Vagina (tissue), 2 donors: ENCODE data around the gene JADE1. TPM values are rescaled to one million over a fixed set of nuclear protein-coding genes. Genes with fewer than 3 reads are reported as not detected.

Experiments
- DNase-seq, 2 donors: peaks; one replicate each; pipeline ENCODE4 v3.0.0-alpha.2; 2017; ENCODE audit errors: extremely low spot score in 2 of 2
- H3K27ac ChIP-seq: fragments of 200-600 bp; sonication (generic); one replicate; pipeline ENCODE4 v1.5.1; 2019
- H3K27me3 ChIP-seq: fragments of 200-600 bp; sonication (generic); one replicate; pipeline ENCODE4 v1.5.1; 2019
- H3K36me3 ChIP-seq, 2 donors: fragments of 200-600 bp; sonication (generic); one replicate each; pipeline ENCODE4 v1.5.1; 2017 to 2019
- H3K4me1 ChIP-seq: fragments of 200-600 bp; sonication (generic); one replicate; pipeline ENCODE4 v1.5.1; 2019
- H3K4me3 ChIP-seq, 2 donors: fragments of 200-600 bp; sonication (generic); 1 replicate in 1 of 2; 2 replicates in 1 of 2; pipeline ENCODE4 v1.5.1; 2016 to 2019
- H3K9me3 ChIP-seq: fragments of 200-600 bp; sonication (generic); one replicate; pipeline ENCODE4 v1.5.1; 2019
- POLR2A ChIP-seq, 2 donors: fragments of 450-650 bp; IDR thresholded peaks; one replicate each; pipeline ENCODE4 v1.6.1; 2017; ENCODE audit warnings: antibody characterized with exemption in 2 of 2, mild to moderate bottlenecking in 2 of 2, moderate library complexity in 2 of 2
- POLR2AphosphoS5 ChIP-seq, 2 donors: sonication (generic); formaldehyde crosslinking; IDR thresholded peaks; one replicate each; pipeline ENCODE4 v1.9.0; 2017; ENCODE audit warnings: antibody characterized with exemption in 2 of 2, mild to moderate bottlenecking in 2 of 2, low read depth in 1 of 2; ENCODE audit not compliant: insufficient read depth in 1 of 2
- intact Hi-C: fragments of 100-400 bp; cut with DNase I; formaldehyde crosslinking; loops from one replicate; pipeline ENCODE4 v1.15.1; 2023
- total RNA-seq: library from RNA; depleted of rRNA; stranded (reverse); fragments of >200 nt; gene quantifications from one replicate; pipeline ENCODE4 v1.2.3, GENCODE V29; 2016
- TF ChIP-seq, protein P1 (sequence below), 3 experiments: fragments of 450-650 bp in 2 of 3; fragments of 200-600 bp in 1 of 3; sonication (generic) in 1 of 3; IDR thresholded peaks; one replicate each; pipeline ENCODE4 v1.5.1; 2017 to 2019; ENCODE audit warnings: antibody characterized with exemption in 3 of 3, mild to moderate bottlenecking in 2 of 3, moderate library complexity in 2 of 3

JADE1 gene
- total RNA-seq, 1 donor from 2014 or later: 29.0 TPM

DNA sequence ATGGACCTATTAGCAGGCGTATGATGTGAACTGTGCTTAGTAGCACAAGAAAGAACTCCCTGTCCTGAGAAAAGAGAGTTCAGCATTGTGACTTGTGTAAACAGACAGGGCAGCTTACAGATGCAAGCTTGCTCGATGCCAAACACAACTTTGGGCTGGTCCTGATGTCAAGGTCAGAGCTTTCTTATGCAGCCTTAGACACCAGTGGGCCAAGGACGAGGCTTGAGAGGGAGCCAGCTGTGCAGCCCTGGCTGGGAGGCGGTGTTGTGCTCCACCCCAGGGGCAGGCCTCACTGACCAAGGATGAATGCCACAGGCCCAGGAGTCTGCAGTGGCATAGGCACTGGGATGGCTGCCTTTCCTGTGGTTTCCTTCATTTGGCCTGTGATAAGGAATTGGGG, 35.4 kb downstream of the JADE1 start:
- TF ChIP-seq, protein P1, sequence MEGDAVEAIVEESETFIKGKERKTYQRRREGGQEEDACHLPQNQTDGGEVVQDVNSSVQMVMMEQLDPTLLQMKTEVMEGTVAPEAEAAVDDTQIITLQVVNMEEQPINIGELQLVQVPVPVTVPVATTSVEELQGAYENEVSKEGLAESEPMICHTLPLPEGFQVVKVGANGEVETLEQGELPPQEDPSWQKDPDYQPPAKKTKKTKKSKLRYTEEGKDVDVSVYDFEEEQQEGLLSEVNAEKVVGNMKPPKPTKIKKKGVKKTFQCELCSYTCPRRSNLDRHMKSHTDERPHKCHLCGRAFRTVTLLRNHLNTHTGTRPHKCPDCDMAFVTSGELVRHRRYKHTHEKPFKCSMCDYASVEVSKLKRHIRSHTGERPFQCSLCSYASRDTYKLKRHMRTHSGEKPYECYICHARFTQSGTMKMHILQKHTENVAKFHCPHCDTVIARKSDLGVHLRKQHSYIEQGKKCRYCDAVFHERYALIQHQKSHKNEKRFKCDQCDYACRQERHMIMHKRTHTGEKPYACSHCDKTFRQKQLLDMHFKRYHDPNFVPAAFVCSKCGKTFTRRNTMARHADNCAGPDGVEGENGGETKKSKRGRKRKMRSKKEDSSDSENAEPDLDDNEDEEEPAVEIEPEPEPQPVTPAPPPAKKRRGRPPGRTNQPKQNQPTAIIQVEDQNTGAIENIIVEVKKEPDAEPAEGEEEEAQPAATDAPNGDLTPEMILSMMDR (IDR thresholded peaks at IDR 0.05): no peak
- TF ChIP-seq POLR2AphosphoS5 (IDR thresholded peaks at IDR 0.05; ENCODE audit: insufficient read depth in 1 of 2, low read depth in 1 of 2): no peak
- TF ChIP-seq POLR2A (IDR thresholded peaks at IDR 0.05): no peak

DNA sequence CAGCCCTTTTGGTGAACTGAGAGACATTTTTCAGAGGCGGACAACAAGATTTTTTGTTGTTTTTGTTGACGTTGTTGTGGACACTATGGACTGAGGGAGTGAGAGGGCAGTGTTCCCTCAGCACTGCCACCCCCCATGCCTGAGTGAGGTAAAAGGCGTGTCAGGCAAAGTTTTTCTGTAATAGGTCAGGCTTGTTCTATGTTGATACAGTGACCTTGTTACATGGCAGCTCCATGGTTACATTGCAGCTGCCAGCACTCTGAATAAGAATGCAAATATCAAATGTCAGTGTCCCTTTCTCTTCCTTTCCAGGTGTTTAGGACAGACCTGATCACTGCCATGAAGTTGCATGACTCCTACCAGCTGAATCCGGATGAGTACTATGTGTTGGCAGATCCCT, 36.6 kb downstream of the JADE1 start:
- Histone ChIP-seq H3K27me3 (no peaks in the 10 kb centered on the region), H3K27ac (no peak overlapping the region), H3K36me3 (peaks cover 0 to 74% of the 10 kb centered on the region in 2 donors), H3K4me1 (peaks cover 17% of the 10 kb centered on the region), H3K9me3 (no peaks in the 10 kb centered on the region), H3K4me3 (no peak overlapping the region)
- TF ChIP-seq POLR2A (IDR thresholded peaks at IDR 0.05) (no peak), POLR2AphosphoS5 (IDR thresholded peaks at IDR 0.05; ENCODE audit: insufficient read depth in 1 of 2, low read depth in 1 of 2) (no peak)
- TF ChIP-seq, protein P1 (IDR thresholded peaks at IDR 0.05): no peak
- intact Hi-C loops: no loop called here
- no peak for DNase-seq

More for the DNA sequence above, 35.4 kb downstream of the JADE1 start:
- no peak for DNase-seq
- no peak overlapping the region for H3K27ac ChIP-seq
- H3K27me3 ChIP-seq: no peaks in the 10 kb centered on the region
- H3K9me3 ChIP-seq: no peaks in the 10 kb centered on the region
- intact Hi-C loops: no loop called here
- peaks cover 0 to 66% of the 10 kb centered on the region in 2 donors for H3K36me3 ChIP-seq
- H3K4me3 ChIP-seq: no peak overlapping the region
- H3K4me1 ChIP-seq: peaks cover 28% of the 10 kb centered on the region

DNA sequence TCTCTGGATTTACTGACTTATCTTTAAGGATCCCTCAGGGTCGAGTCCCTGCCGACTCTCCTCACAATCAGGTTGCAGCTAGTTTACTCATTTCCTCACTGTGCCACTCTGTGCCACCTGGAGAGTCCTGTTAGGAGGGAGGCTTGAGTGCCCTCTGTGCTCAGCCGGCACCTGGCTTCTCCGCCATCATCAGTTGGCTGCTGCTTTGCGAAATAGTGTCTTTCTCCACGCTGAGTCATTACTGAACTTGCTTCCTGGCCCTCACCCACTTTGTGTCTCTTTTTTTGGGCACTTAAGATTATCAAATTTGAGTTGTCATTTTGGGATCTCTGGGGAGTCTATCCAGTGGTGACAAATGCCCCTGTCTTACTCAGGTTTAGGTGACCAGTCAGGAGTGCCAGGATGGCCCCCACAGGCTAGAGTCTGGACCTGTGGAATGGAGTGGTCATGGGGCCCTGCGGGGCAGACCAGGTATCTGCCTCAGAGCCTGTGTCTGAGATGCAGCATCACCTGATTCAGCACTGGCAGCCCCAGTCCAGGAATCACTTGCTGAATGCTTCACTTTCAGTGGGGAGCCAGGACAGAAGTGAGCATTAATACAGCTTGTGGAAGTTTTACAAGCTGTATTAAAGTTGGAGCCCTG, 37.7 kb downstream of the JADE1 start:
- H3K9me3 ChIP-seq: no peaks in the 10 kb centered on the region
- H3K4me3 ChIP-seq: no peak overlapping the region
- H3K36me3 ChIP-seq: peaks cover 0 to 86% of the 10 kb centered on the region in 2 donors
- intact Hi-C loops: no loop called here
- no peak overlapping the region for H3K27ac ChIP-seq
- peaks cover 14% of the 10 kb centered on the region for H3K4me1 ChIP-seq
- no peaks in the 10 kb centered on the region for H3K27me3 ChIP-seq
- TF ChIP-seq POLR2A (IDR thresholded peaks at IDR 0.05) (no peak), POLR2AphosphoS5 (IDR thresholded peaks at IDR 0.05; ENCODE audit: insufficient read depth in 1 of 2, low read depth in 1 of 2) (no peak)
- TF ChIP-seq, protein P1 (IDR thresholded peaks at IDR 0.05): no peak
- DNase-seq: no peak

DNA sequence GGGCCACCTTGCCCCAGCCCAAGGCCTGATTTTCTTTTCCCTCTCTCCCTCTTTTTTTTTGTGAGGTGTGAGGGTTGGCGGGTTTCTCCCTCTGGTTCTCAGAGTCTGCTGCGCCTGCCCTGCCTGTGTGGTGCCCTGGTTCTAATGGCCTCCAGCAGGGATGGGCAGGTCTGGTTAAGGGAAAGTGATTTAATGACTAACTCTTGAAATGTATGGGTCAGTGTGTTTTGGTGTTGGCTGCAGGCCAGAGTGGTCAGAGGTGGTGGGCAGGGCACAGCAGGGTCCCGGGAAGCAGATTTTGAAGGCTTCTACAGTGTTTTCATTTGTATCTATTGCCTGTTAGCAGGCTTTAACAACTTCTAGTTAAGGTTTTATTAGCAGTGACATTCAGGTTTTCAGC, 39.0 kb downstream of the JADE1 start:
- H3K27me3 ChIP-seq: no peaks in the 10 kb centered on the region
- TF ChIP-seq, protein P1 (IDR thresholded peaks at IDR 0.05): no peak
- TF ChIP-seq POLR2AphosphoS5 (IDR thresholded peaks at IDR 0.05; ENCODE audit: insufficient read depth in 1 of 2, low read depth in 1 of 2) (no peak), POLR2A (IDR thresholded peaks at IDR 0.05) (no peak)
- peaks cover 0 to 90% of the 10 kb centered on the region in 2 donors for H3K36me3 ChIP-seq
- no peak overlapping the region for H3K4me3 ChIP-seq
- H3K4me1 ChIP-seq: peaks cover 14% of the 10 kb centered on the region
- DNase-seq: no peak
- H3K9me3 ChIP-seq: no peaks in the 10 kb centered on the region
- intact Hi-C loops: no loop called here
- H3K27ac ChIP-seq: no peak overlapping the region

DNA sequence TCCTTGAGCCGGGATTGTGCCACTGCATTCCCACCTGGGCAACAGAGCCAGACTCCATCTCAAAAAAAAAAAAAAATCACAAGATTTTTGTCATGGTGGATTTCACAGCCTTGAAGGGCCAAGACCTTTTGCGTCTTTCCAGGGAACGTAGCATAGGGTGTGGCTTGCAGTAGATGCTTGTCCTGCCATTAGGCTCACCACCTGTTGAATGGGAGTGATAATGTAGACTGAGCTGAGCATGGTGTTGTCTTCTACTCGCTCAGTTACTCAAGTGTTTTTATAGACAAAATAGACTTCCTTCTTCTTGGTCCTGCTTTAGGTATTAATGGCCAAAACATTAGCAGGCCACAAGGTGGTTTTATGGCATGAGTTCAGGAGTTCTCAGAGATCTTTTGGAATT, 40.8 kb downstream of the JADE1 start:
- Histone ChIP-seq H3K36me3 (peaks cover 0 to 84% of the 10 kb centered on the region in 2 donors), H3K27ac (no peak overlapping the region), H3K4me3 (no peak overlapping the region), H3K27me3 (no peaks in the 10 kb centered on the region), H3K4me1 (peaks cover under 1% of the 10 kb centered on the region), H3K9me3 (no peaks in the 10 kb centered on the region)
- intact Hi-C loops: no loop called here
- no peak for DNase-seq
- TF ChIP-seq POLR2A (IDR thresholded peaks at IDR 0.05) (no peak), POLR2AphosphoS5 (IDR thresholded peaks at IDR 0.05; ENCODE audit: insufficient read depth in 1 of 2, low read depth in 1 of 2) (no peak)
- TF ChIP-seq, protein P1 (IDR thresholded peaks at IDR 0.05): no peak
